Ishikawa (cell line): ENCODE data around the gene SLCO2B1.

ENCODE experiments used
- CEBPB ChIP-seq: IDR thresholded peaks from 2 replicates; pipeline ENCODE4 v1.6.1; 2012
- CREB1 ChIP-seq: IDR thresholded peaks from 2 replicates; pipeline ENCODE4 v1.6.1; 2012; ENCODE audit warnings: low read depth
- EGR1 ChIP-seq: IDR thresholded peaks from 2 replicates; pipeline ENCODE4 v1.6.1; 2012
- EP300 ChIP-seq: IDR thresholded peaks from 2 replicates; pipeline ENCODE4 v1.6.1; 2012; ENCODE audit warnings: borderline replicate concordance
- FOXM1 ChIP-seq: IDR thresholded peaks from 2 replicates; pipeline ENCODE4 v1.6.1; 2012; ENCODE audit warnings: low read depth, borderline replicate concordance
- NFIC ChIP-seq: IDR thresholded peaks from 2 replicates; pipeline ENCODE4 v1.6.1; 2012
- RAD21 ChIP-seq: IDR thresholded peaks from 2 replicates; pipeline ENCODE4 v1.6.1; 2012; ENCODE audit warnings: low read depth
- TAF1 ChIP-seq: IDR thresholded peaks from 2 replicates; pipeline ENCODE4 v1.6.1; 2012; ENCODE audit warnings: low read depth, mild to moderate bottlenecking
- TCF12 ChIP-seq: IDR thresholded peaks from 2 replicates; pipeline ENCODE4 v1.6.1; 2012; ENCODE audit warnings: low read depth
- TEAD4 ChIP-seq: IDR thresholded peaks from 2 replicates; pipeline ENCODE4 v1.6.1; 2012
- USF1 ChIP-seq: IDR thresholded peaks from 2 replicates; pipeline ENCODE4 v1.6.1; 2012
- YY1 ChIP-seq: IDR thresholded peaks from 2 replicates; pipeline ENCODE4 v1.6.1; 2012; ENCODE audit warnings: low read depth
- ZBTB7A ChIP-seq: IDR thresholded peaks from 2 replicates; pipeline ENCODE4 v1.6.1; 2012; ENCODE audit warnings: low read depth
- TF ChIP-seq, protein P1 (sequence below): IDR thresholded peaks from 2 replicates; pipeline ENCODE4 v1.6.1; 2012

DNA sequence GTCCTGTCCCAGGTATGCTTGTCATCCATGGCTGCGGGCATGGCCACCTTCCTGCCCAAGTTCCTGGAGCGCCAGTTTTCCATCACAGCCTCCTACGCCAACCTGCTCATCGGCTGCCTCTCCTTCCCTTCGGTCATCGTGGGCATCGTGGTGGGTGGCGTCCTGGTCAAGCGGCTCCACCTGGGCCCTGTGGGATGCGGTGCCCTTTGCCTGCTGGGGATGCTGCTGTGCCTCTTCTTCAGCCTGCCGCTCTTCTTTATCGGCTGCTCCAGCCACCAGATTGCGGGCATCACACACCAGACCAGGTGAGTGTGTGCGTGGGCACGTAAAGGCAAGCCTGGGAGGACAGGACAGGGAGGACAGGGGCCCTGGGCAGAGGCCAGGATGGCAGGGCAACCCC, 42.4 kb downstream of the SLCO2B1 start:
- TF ChIP-seq TCF12 = no peak
- TF ChIP-seq NFIC = no peak
- no peak for TF ChIP-seq USF1
- TF ChIP-seq, protein P1, sequence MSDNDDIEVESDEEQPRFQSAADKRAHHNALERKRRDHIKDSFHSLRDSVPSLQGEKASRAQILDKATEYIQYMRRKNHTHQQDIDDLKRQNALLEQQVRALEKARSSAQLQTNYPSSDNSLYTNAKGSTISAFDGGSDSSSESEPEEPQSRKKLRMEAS = no peak
- no peak for TF ChIP-seq TAF1
- TF ChIP-seq EGR1 = no peak
- TF ChIP-seq YY1 = no peak
- TF ChIP-seq EP300 = no peak
- no peak for TF ChIP-seq RAD21
- TF ChIP-seq CEBPB = no peak
- TF ChIP-seq CREB1 = no peak
- TF ChIP-seq ZBTB7A = no peak
- TF ChIP-seq FOXM1 = no peak
- TF ChIP-seq TEAD4 = no peak
